Adrenal gland (tissue), 12 donors: ENCODE data around the gene ABCB10. TPM values are rescaled to one million over a fixed set of nuclear protein-coding genes. Genes with fewer than 3 reads are reported as not detected.
"Not testable (repeated sequence)": the region's sequence is repeated elsewhere in the genome, so short reads cannot be mapped to it uniquely, and the experiment has no call there.

Experiments used
- DNase-seq, 7 donors: peaks; one replicate each; pipeline ENCODE4 v3.0.0-alpha.2; 2019 to 2020
- H3K27ac ChIP-seq, 5 donors: fragments of 200-600 bp; sonication (generic) in 4 of 5; 1 replicate in 3 of 5; 2 replicates in 2 of 5; pipeline versions ENCODE4 v1.5.1 to v1.8.0; 2016 to 2020; ENCODE audit warnings: mild to moderate bottlenecking in 1 of 5
- H3K27me3 ChIP-seq: fragments of 200-600 bp; 2 replicates; pipeline ENCODE4 v1.8.0; 2021
- H3K36me3 ChIP-seq, 2 donors: fragments of 200-600 bp; replicated peaks in 1 of 2; 1 replicate in 1 of 2; 2 replicates in 1 of 2; pipeline versions ENCODE4 v1.5.1 to v1.8.0; 2018 to 2022
- H3K4me1 ChIP-seq, 2 donors: fragments of 200-600 bp; replicated peaks in 1 of 2; 1 replicate in 1 of 2; 2 replicates in 1 of 2; pipeline versions ENCODE4 v1.5.1 to v1.8.0; 2018 to 2021
- H3K4me3 ChIP-seq, 4 donors: fragments of 200-600 bp; sonication (generic) in 3 of 4; one replicate each; pipeline ENCODE4 v1.5.1; 2016 to 2018
- H3K9me3 ChIP-seq, 3 donors: fragments of 200-600 bp; sonication (generic) in 1 of 3; replicated peaks in 1 of 3; 1 replicate in 2 of 3; 2 replicates in 1 of 3; pipeline versions ENCODE4 v1.5.1 to v1.8.0; 2016 to 2021
- CTCF ChIP-seq, 6 experiments: fragments of 450-650 bp in 4 of 6; fragments of 200-600 bp in 2 of 6; sonication (generic) in 1 of 6; IDR thresholded peaks; 1 replicate in 5 of 6; 2 replicates in 1 of 6; pipeline versions ENCODE4 v1.5.1 to v1.8.0; 2016 to 2021; ENCODE audit warnings: antibody characterized with exemption in 6 of 6, mild to moderate bottlenecking in 2 of 6, moderate library complexity in 1 of 6
- POLR2A ChIP-seq, 2 donors: fragments of 450-650 bp; IDR thresholded peaks; one replicate each; pipeline ENCODE4 v1.6.1; 2017; ENCODE audit warnings: antibody characterized with exemption in 2 of 2, mild to moderate bottlenecking in 2 of 2, moderate library complexity in 1 of 2
- WGBS, 4 donors: extraction: QIAGEN DNeasy Blood & Tissue Kit in 2 of 4; methylation state at CpG; one replicate each; pipeline versions ENCODE4 v1.1.5 to v1.1.7; 2013 to 2017; 5-methylcytosine and 5-hydroxymethylcytosine counted together
- intact Hi-C, 2 donors: fragments of 100-400 bp; cut with DNase I; formaldehyde crosslinking; loops; one replicate each; pipeline versions ENCODE4 v1.14.1 to v1.15.0; 2022 to 2023
- polyA plus RNA-seq, 3 donors: library from polyadenylated mRNA; stranded (reverse); fragments of 200-250 nt in 2 of 3; fragments of 350-450 nt in 1 of 3; fragmentation: Illumina TruSeq in 1 of 3; extraction: RNeasy Lipid Tissue Mini Kit (QIAGEN cat#74804) in 1 of 3; gene quantifications; one replicate each; pipeline ENCODE4 v1.2.3, GENCODE V29; 2013 to 2014
- total RNA-seq, 9 donors: library from RNA; depleted of rRNA in 4 of 9; stranded (reverse); fragments of >200 nt in 4 of 9; fragments of 120-200 nt in 1 of 9; fragmentation: NEBNext Ultra II Directional in 1 of 9; extraction: Animal tissue kit (Norgen Biotek cat#: 25700) in 1 of 9; gene quantifications; one replicate each; pipeline versions ENCODE4 v1.1.0 to v1.2.4, GENCODE V29; 2013 to 2023
- donor health status: healthy with polysubstance abuse.
- donor health status: Bipolar disorder and iron deficiency.
- donor health status: DM: yes; HTN: yes; CAD: no.
- donor health status: DM: no; HTN: no; CAD: no.
- donor health status: DM: no; HTN: no; CAD: no.
- donor health status: DM: yes; HTN: yes; CAD: no.

ABCB10 gene
- total and polyA plus RNA-seq, 12 donors: 4.7 to 15.0 (median 12.2) TPM

DNA sequence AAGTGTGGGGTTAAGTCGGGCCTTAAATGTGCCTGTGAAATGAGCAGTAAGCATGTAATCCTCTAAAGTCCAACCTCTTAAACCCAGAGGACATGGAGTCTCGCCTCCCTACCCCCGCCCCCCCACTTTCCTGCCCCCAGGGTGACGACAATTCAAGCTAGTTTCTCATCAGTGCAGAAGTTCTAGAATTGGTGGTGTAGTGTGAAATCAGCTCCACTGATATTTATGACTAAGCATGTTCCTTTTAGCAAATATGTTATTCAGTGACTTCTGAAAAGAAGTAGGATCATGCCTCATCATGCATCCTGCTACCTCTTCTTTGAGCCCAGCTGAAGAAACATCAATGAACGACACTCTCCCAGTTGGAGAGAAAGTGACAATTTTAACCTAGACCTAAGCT, 2.6 kb upstream of the ABCB10 start:
- no peak for TF ChIP-seq CTCF (IDR thresholded peaks at IDR 0.05)
- TF ChIP-seq POLR2A (IDR thresholded peaks at IDR 0.05): no peak
- Histone ChIP-seq H3K4me1 (peaks cover 0 to 19% of the 10 kb centered on the region in 2 donors), H3K9me3 (no peaks in the 10 kb centered on the region), H3K4me3 (no peak overlapping the region), H3K27ac (no peak overlapping the region), H3K27me3 (no peaks in the 10 kb centered on the region), H3K36me3 (no peaks in the 10 kb centered on the region)
- no peak for DNase-seq
- intact Hi-C loops: loop anchor here in 1 of 2 donors (10.0 kb wide), 1 partner anchor 64 kb away; the partner anchor contains the start of genes TAF5L and URB2
- 60 to 85% (median 81%) methylated on average over 5 of the region's 5 CpGs for WGBS, 4 donors

- H3K4me1 ChIP-seq: peaks cover 0 to 19% of the 10 kb centered on the region in 2 donors
- not testable (repeated sequence) for H3K36me3 ChIP-seq, H3K9me3 ChIP-seq, H3K27me3 ChIP-seq, H3K4me3 ChIP-seq, H3K27ac ChIP-seq
- peak in 1 of 7 donors; percentile 50 for DNase-seq
- intact Hi-C loops: loop anchor here in 1 of 2 donors (10.0 kb wide), 1 partner anchor 65 kb away; the partner anchor contains the start of genes TAF5L and URB2
- WGBS, 4 donors: 92 to 94% (median 93%) methylated on average over 15 of the region's 15 CpGs
Observed at GRCh38 chr1:229560124-229560523, 1.6 kb upstream of the ABCB10 start.

DNA sequence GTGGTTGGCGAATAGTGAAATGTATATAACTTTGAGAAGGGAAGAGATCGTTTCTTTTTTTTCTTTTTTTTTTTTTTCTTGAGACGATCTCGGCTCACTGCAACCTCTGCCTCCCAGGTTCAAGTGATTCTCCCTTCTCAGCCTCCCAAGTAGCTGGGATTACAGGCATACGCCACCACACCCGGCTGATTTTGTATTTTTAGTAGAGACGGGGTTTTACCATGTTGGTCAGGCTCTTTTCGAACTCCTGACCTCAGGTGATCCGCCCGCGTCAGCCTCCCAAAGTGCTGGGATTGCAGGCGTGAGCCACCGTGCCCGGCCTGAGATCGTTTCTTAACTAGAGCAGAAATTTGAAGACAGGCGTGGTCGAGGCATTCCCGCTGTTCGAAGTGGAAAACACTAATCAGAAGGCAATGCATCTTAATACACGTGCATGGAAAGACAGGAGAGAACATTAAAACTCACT, 862 bp upstream of the ABCB10 start:
- WGBS, 4 donors: 42 to 50% (median 47%) methylated on average over 18 to 20 of the region's 20 CpGs
- intact Hi-C loops: loop anchor here in 1 of 2 donors (5.0 kb wide), 1 partner anchor 68 kb away; the partner anchor contains the start of genes TAF5L and URB2
- H3K4me1 ChIP-seq: peaks cover 0 to 19% of the 10 kb centered on the region in 2 donors

GRCh38 chr1:229557913-229558414, 543 bp downstream of the ABCB10 start:
- DNase-seq: peak; percentile 21 to 58 (median 35)
- Histone ChIP-seq H3K27ac (peak overlapping the region in 4 of 5 donors; percentile 1 to 95 (median 80)), H3K4me1 (peaks cover 0 to 31% of the 10 kb centered on the region in 2 donors), H3K9me3 (no peaks in the 10 kb centered on the region), H3K36me3 (no peaks in the 10 kb centered on the region), H3K27me3 (no peaks in the 10 kb centered on the region), H3K4me3 (peak overlapping the region in 2 of 4 donors; percentile 90 to 92)
- intact Hi-C loops: loop anchor here in 1 of 2 donors (5.0 kb wide), 1 partner anchor 69 kb away; the partner anchor contains the start of genes TAF5L and URB2
- no peak for TF ChIP-seq POLR2A (IDR thresholded peaks at IDR 0.05)
- TF ChIP-seq CTCF (IDR thresholded peaks at IDR 0.05): no peak
- WGBS, 4 donors: 0 to 10% (median 0%) methylated on average over 2 to 58 of the region's 59 CpGs

More for the DNA sequence above, 862 bp upstream of the ABCB10 start:
- peak overlapping the region in 3 of 5 donors; percentile 74 to 95 (median 87) for H3K27ac ChIP-seq
- not testable (repeated sequence) for H3K9me3 ChIP-seq, H3K27me3 ChIP-seq, H3K36me3 ChIP-seq
- peak in 4 of 7 donors; percentile 16 to 53 (median 22) for DNase-seq
- H3K4me3 ChIP-seq: peak overlapping the region in 2 of 4 donors; percentile 90 to 92

GRCh38 chr1:229557200-229557850, 1.2 kb downstream of the ABCB10 start:
- peak in 1 of 7 donors; percentile 31 for DNase-seq
- H3K36me3 ChIP-seq: no peaks in the 10 kb centered on the region
- peak overlapping the region in 3 of 5 donors; percentile 74 to 95 (median 87) for H3K27ac ChIP-seq
- peak overlapping the region in 2 of 4 donors; percentile 90 to 92 for H3K4me3 ChIP-seq
- peaks cover 0 to 35% of the 10 kb centered on the region in 2 donors for H3K4me1 ChIP-seq
- no peaks in the 10 kb centered on the region for H3K27me3 ChIP-seq
- 42 to 46% (median 44%) methylated on average over 5 of the region's 5 CpGs for WGBS, 4 donors
- no peaks in the 10 kb centered on the region for H3K9me3 ChIP-seq
- TF ChIP-seq POLR2A (IDR thresholded peaks at IDR 0.05) (no peak), CTCF (IDR thresholded peaks at IDR 0.05) (no peak)
- intact Hi-C loops: loop anchor here in 1 of 2 donors (5.0 kb wide), 1 partner anchor 70 kb away; the partner anchor contains the start of genes TAF5L and URB2
